PC-9 (cell line): Measurements from ENCODE around the gene ANKS1B.
"Not testable (repeated sequence)": the region's sequence is repeated elsewhere in the genome, so short reads cannot be mapped to it uniquely, and the experiment has no call there.

Experiments used
- CTCF ChIP-seq: fragments of 200-600 bp; sonication (generic); conservative IDR thresholded peaks from 2 replicates; pipeline ENCODE4 v1.6.1; 2017; ENCODE audit warnings: mixed run types, antibody characterized with exemption, mild to moderate bottlenecking, moderate library complexity
- EZH2 ChIP-seq: fragments of 200-600 bp; sonication (generic); IDR thresholded peaks from 2 replicates; pipeline ENCODE4 v1.8.0; 2017; ENCODE audit warnings: antibody characterized with exemption, low read depth

DNA sequence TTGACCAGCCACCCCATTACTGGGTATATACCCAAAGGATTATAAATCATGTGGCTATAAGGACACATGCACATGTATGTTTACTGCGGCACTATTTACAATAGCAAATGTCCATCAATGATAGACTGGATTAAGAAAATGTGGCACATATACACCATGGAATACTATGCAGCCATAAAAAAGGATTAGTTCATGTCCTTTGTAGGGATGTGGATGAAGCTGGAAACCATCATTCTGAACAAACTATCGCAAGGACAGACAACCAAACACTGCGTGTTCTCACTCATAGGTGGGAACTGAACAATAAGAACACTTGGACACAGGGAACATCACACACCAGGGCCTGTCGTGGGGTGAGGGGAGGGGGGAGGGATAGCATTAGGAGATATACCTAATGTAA, 31.6 kb upstream of the ANKS1B start:
- not testable (repeated sequence) for TF ChIP-seq CTCF, EZH2
